C4-2B (cell line): ENCODE data around the gene ZNF516.

Source experiments
- ZFX ChIP-seq: fragments of 450-650 bp; IDR thresholded peaks from 2 replicates; pipeline ENCODE4 v1.6.1; 2017
- TF ChIP-seq, protein P1 (sequence below): fragments of 450-650 bp; conservative IDR thresholded peaks from 2 replicates; pipeline ENCODE4 v1.5.1; 2017; ENCODE audit warnings: mild to moderate bottlenecking

DNA sequence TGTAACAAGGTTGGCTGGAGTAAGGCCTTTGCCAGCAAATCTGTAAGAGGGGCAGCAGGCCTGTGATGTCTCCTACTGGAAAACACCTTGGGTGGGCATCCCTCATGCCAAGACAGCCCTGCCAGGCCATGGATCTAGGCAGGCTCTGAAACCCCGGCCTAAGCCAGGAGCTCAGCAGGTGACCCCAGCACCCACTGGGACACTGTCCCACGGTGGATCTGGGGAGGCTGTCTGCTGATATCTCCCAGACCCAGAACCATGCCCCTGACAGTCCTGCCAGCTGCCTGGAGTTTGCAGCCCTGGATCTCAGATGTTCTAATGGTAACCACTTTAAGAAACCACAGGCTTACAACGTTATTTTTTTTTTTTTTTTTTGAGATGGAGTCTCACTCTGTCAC is 117.7 kb downstream of the ZNF516 start:
- TF ChIP-seq, protein P1, sequence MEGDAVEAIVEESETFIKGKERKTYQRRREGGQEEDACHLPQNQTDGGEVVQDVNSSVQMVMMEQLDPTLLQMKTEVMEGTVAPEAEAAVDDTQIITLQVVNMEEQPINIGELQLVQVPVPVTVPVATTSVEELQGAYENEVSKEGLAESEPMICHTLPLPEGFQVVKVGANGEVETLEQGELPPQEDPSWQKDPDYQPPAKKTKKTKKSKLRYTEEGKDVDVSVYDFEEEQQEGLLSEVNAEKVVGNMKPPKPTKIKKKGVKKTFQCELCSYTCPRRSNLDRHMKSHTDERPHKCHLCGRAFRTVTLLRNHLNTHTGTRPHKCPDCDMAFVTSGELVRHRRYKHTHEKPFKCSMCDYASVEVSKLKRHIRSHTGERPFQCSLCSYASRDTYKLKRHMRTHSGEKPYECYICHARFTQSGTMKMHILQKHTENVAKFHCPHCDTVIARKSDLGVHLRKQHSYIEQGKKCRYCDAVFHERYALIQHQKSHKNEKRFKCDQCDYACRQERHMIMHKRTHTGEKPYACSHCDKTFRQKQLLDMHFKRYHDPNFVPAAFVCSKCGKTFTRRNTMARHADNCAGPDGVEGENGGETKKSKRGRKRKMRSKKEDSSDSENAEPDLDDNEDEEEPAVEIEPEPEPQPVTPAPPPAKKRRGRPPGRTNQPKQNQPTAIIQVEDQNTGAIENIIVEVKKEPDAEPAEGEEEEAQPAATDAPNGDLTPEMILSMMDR, result no peak
- TF ChIP-seq ZFX, result no peak
